Vagina (tissue), 2 donors: Measurements from ENCODE around the gene GP1BB.

Source experiments
- POLR2A ChIP-seq, 2 donors: fragments of 450-650 bp; IDR thresholded peaks; one replicate each; pipeline ENCODE4 v1.6.1; 2017; ENCODE audit warnings: antibody characterized with exemption in 2 of 2, mild to moderate bottlenecking in 2 of 2, moderate library complexity in 2 of 2
- POLR2AphosphoS5 ChIP-seq, 2 donors: sonication (generic); formaldehyde crosslinking; IDR thresholded peaks; one replicate each; pipeline ENCODE4 v1.9.0; 2017; ENCODE audit warnings: antibody characterized with exemption in 2 of 2, mild to moderate bottlenecking in 2 of 2, low read depth in 1 of 2; ENCODE audit not compliant: insufficient read depth in 1 of 2
- TF ChIP-seq, protein P1 (sequence below), 3 experiments: fragments of 450-650 bp in 2 of 3; fragments of 200-600 bp in 1 of 3; sonication (generic) in 1 of 3; IDR thresholded peaks; one replicate each; pipeline ENCODE4 v1.5.1; 2017 to 2019; ENCODE audit warnings: antibody characterized with exemption in 3 of 3, mild to moderate bottlenecking in 2 of 3, moderate library complexity in 2 of 3

DNA sequence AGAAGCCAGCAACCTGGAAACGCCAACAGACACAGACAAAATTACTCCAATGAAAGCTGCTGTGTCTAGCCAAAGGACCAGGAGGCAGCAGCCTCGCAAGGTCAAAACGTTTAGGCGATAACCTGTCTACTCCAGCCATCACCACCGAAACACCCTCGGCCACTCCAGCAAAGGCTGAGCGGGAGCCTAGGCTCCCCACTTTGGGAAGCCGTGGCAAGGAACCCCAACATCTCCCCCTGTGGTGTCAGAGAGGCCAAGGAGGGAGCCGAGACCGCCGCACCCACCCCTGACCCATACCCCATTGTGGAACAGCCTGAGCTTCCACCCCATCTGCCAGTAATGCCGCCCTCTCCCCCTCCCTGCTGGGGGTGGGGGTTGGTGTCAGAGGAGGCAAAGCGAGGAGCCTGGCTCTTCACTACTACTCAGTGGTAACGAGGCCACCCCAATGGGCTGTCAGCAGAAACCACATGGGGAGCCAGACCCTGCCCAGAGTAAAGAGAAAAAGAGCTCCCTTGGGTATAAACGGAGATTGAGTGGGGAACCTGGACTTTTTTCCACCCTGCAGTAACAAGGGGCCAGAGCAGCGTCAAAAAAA lies 43.0 kb upstream of the GP1BB start:
- TF ChIP-seq, protein P1, sequence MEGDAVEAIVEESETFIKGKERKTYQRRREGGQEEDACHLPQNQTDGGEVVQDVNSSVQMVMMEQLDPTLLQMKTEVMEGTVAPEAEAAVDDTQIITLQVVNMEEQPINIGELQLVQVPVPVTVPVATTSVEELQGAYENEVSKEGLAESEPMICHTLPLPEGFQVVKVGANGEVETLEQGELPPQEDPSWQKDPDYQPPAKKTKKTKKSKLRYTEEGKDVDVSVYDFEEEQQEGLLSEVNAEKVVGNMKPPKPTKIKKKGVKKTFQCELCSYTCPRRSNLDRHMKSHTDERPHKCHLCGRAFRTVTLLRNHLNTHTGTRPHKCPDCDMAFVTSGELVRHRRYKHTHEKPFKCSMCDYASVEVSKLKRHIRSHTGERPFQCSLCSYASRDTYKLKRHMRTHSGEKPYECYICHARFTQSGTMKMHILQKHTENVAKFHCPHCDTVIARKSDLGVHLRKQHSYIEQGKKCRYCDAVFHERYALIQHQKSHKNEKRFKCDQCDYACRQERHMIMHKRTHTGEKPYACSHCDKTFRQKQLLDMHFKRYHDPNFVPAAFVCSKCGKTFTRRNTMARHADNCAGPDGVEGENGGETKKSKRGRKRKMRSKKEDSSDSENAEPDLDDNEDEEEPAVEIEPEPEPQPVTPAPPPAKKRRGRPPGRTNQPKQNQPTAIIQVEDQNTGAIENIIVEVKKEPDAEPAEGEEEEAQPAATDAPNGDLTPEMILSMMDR (IDR thresholded peaks at IDR 0.05) = no peak
- TF ChIP-seq POLR2A (IDR thresholded peaks at IDR 0.05) (no peak), POLR2AphosphoS5 (IDR thresholded peaks at IDR 0.05; ENCODE audit: insufficient read depth in 1 of 2, low read depth in 1 of 2) (no peak)
